Natural killer cell (primary cell): Measurements from ENCODE around the gene KRTAP10-2. TPM values are rescaled to one million over a fixed set of nuclear protein-coding genes. Genes with fewer than 3 reads are reported as not detected.

Experiments used
- ATAC-seq, 3 donors: fragments of 150-1000 bp in 2 of 3; fragments of 200-7000 bp in 1 of 3; cut with Tn5 transposase; 1 replicate in 1 of 3; 2 replicates in 2 of 3; pipeline ENCODE4 v1.10.0; 2021; ENCODE audit warnings: mild to moderate bottlenecking in 2 of 3, moderate library complexity in 2 of 3
- DNase-seq, 2 donors: peaks; one replicate each; pipeline versions ENCODE4 v3.0.0 to v3.0.0-alpha.2; 2013 to 2021; ENCODE audit warnings: mixed read lengths in 1 of 2
- H3K27ac ChIP-seq: one replicate; pipeline ENCODE4 v1.5.1; 2013; ENCODE audit warnings: mild to moderate bottlenecking, low read length
- H3K27me3 ChIP-seq: one replicate; pipeline ENCODE4 v1.6.1; 2013; ENCODE audit warnings: low read length; ENCODE audit not compliant: control insufficient read depth, insufficient read depth
- H3K36me3 ChIP-seq: one replicate; pipeline ENCODE4 v1.6.1; 2013; ENCODE audit warnings: low read length; ENCODE audit not compliant: control insufficient read depth, insufficient read depth
- H3K4me1 ChIP-seq: one replicate; pipeline ENCODE4 v1.6.1; 2013; ENCODE audit warnings: low read length; ENCODE audit not compliant: control insufficient read depth, insufficient read depth
- H3K4me3 ChIP-seq: one replicate; pipeline ENCODE4 v1.5.1; 2013; ENCODE audit warnings: low read length
- H3K9me3 ChIP-seq: one replicate; pipeline ENCODE4 v1.6.1; 2013; ENCODE audit warnings: low read length; ENCODE audit not compliant: control insufficient read depth, insufficient read depth
- H3K27ac Mint-ChIP-seq, 2 donors: one replicate each; pipeline ENCODE4 v1.8.0; 2022; ENCODE audit warnings: mild to moderate bottlenecking in 2 of 2, mixed read lengths in 2 of 2, moderate library complexity in 1 of 2
- H3K27me3 Mint-ChIP-seq, 2 donors: one replicate each; pipeline ENCODE4 v1.8.0; 2022; ENCODE audit warnings: low read depth in 2 of 2, mixed read lengths in 2 of 2
- H3K36me3 Mint-ChIP-seq: one replicate; pipeline ENCODE4 v1.8.0; 2022; ENCODE audit warnings: mixed read lengths
- H3K4me1 Mint-ChIP-seq, 2 donors: one replicate each; pipeline ENCODE4 v1.8.0; 2022; ENCODE audit warnings: mixed read lengths in 2 of 2
- H3K4me3 Mint-ChIP-seq: one replicate; pipeline ENCODE4 v1.8.0; 2022; ENCODE audit warnings: mild to moderate bottlenecking, moderate library complexity, mixed read lengths
- H3K9me3 Mint-ChIP-seq, 2 donors: one replicate each; pipeline ENCODE4 v1.8.0; 2022; ENCODE audit warnings: mixed read lengths in 2 of 2
- WGBS: methylation state at CpG from one replicate; pipeline ENCODE4 v1.1.7; 2013; ENCODE audit warnings: missing lambda C conversion rate; ENCODE audit not compliant: insufficient coverage; 5-methylcytosine and 5-hydroxymethylcytosine counted together
- intact Hi-C: fragments of 100-400 bp; cut with micrococcal nuclease; formaldehyde crosslinking; loops from one replicate; pipeline ENCODE4 v1.14.2; 2022
- total RNA-seq, 4 donors: library from RNA; stranded (reverse); fragments of 120-200 nt in 1 of 4; gene quantifications; one replicate each; pipeline versions ENCODE4 v1.2.3 to v1.2.4, GENCODE V29; 2013 to 2022
- TF ChIP-seq, protein P1 (sequence below): fragments of 200-600 bp; IDR thresholded peaks from one replicate; pipeline ENCODE4 v1.8.0; 2022; ENCODE audit warnings: antibody characterized with exemption

KRTAP10-2 gene
- total RNA-seq, 3 donors from 2014 or later (not counting 1 experiment from before 2014, with no cell fraction given), result not detected

- Mint-ChIP-seq H3K9me3 (no peaks in the 10 kb centered on the region), H3K27me3 (peaks cover 0 to 2% of the 10 kb centered on the region in 2 donors), H3K36me3 (no peaks in the 10 kb centered on the region), H3K4me3 (no peak overlapping the region), H3K27ac (no peak overlapping the region), H3K4me1 (peaks cover 0 to 5% of the 10 kb centered on the region in 2 donors)
- ATAC-seq (no peak), DNase-seq (no peak)
- intact Hi-C loops, result no loop called here
- Histone ChIP-seq H3K9me3 (no peaks in the 10 kb centered on the region), H3K27ac (no peak overlapping the region), H3K4me3 (no peak overlapping the region), H3K36me3 (no peaks in the 10 kb centered on the region), H3K27me3 (no peaks in the 10 kb centered on the region), H3K4me1 (no peaks in the 10 kb centered on the region)
- TF ChIP-seq, protein P1, sequence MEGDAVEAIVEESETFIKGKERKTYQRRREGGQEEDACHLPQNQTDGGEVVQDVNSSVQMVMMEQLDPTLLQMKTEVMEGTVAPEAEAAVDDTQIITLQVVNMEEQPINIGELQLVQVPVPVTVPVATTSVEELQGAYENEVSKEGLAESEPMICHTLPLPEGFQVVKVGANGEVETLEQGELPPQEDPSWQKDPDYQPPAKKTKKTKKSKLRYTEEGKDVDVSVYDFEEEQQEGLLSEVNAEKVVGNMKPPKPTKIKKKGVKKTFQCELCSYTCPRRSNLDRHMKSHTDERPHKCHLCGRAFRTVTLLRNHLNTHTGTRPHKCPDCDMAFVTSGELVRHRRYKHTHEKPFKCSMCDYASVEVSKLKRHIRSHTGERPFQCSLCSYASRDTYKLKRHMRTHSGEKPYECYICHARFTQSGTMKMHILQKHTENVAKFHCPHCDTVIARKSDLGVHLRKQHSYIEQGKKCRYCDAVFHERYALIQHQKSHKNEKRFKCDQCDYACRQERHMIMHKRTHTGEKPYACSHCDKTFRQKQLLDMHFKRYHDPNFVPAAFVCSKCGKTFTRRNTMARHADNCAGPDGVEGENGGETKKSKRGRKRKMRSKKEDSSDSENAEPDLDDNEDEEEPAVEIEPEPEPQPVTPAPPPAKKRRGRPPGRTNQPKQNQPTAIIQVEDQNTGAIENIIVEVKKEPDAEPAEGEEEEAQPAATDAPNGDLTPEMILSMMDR, result no peak
- WGBS, result 94% methylated on average over 16 of the region's 16 CpGs
These were observed 18.6 kb downstream of the KRTAP10-2 start for GRCh38 chr21:44532712-44533111.

GRCh38 chr21:44531606-44532564, 19.4 kb downstream of the KRTAP10-2 start:
- DNase-seq (no peak), ATAC-seq (no peak)
- TF ChIP-seq, protein P1, result no peak
- Histone ChIP-seq H3K9me3 (no peaks in the 10 kb centered on the region), H3K36me3 (no peaks in the 10 kb centered on the region), H3K4me1 (no peaks in the 10 kb centered on the region), H3K27ac (no peak overlapping the region), H3K4me3 (no peak overlapping the region), H3K27me3 (no peaks in the 10 kb centered on the region)
- 83% methylated on average over 30 of the region's 30 CpGs for WGBS
- intact Hi-C loops, result no loop called here
- no peaks in the 10 kb centered on the region for H3K36me3 Mint-ChIP-seq
- H3K9me3 Mint-ChIP-seq, result no peaks in the 10 kb centered on the region
- H3K4me1 Mint-ChIP-seq, result peaks cover 0 to 5% of the 10 kb centered on the region in 2 donors
- H3K27ac Mint-ChIP-seq, result no peak overlapping the region
- no peak overlapping the region for H3K4me3 Mint-ChIP-seq
- H3K27me3 Mint-ChIP-seq, result no peaks in the 10 kb centered on the region

- Histone ChIP-seq H3K27ac (no peak overlapping the region), H3K9me3 (no peaks in the 10 kb centered on the region), H3K27me3 (no peaks in the 10 kb centered on the region), H3K4me1 (no peaks in the 10 kb centered on the region), H3K4me3 (no peak overlapping the region), H3K36me3 (no peaks in the 10 kb centered on the region)
- WGBS, result 90% methylated on average over 23 of the region's 23 CpGs
- DNase-seq, result no peak
- Mint-ChIP-seq H3K4me3 (no peak overlapping the region), H3K27me3 (no peaks in the 10 kb centered on the region), H3K36me3 (no peaks in the 10 kb centered on the region), H3K4me1 (peaks cover 0 to 5% of the 10 kb centered on the region in 2 donors), H3K27ac (no peak overlapping the region), H3K9me3 (no peaks in the 10 kb centered on the region)
- ATAC-seq, result no peak
- intact Hi-C loops, result no loop called here
- TF ChIP-seq, protein P1, result no peak
These were observed 20.3 kb downstream of the KRTAP10-2 start for GRCh38 chr21:44530903-44531605.
